Left ventricle myocardium inferior (tissue), 1 donor: ENCODE measurements around the gene TRHDE. TPM values are rescaled to one million over a fixed set of nuclear protein-coding genes. Genes with fewer than 3 reads are reported as not detected.

ENCODE experiments used
- DNase-seq: peaks from one replicate; pipeline ENCODE4 v3.0.0-alpha.2; 2020
- H3K27ac ChIP-seq: fragments of 200-600 bp; replicated peaks from 2 replicates; pipeline ENCODE4 v1.8.0; 2021
- H3K27me3 ChIP-seq: fragments of 200-600 bp; 2 replicates; pipeline ENCODE4 v1.8.0; 2021; ENCODE audit warnings: low read depth
- H3K36me3 ChIP-seq: fragments of 200-600 bp; 2 replicates; pipeline ENCODE4 v1.8.0; 2021
- H3K4me1 ChIP-seq: fragments of 200-600 bp; 2 replicates; pipeline ENCODE4 v1.8.0; 2021
- H3K4me3 ChIP-seq: fragments of 200-600 bp; 2 replicates; pipeline ENCODE4 v1.8.0; 2021; ENCODE audit warnings: mild to moderate bottlenecking, moderate library complexity
- H3K9me3 ChIP-seq: fragments of 200-600 bp; replicated peaks from 2 replicates; pipeline ENCODE4 v1.8.0; 2021
- intact Hi-C: fragments of 100-400 bp; cut with micrococcal nuclease; formaldehyde crosslinking; loops from one replicate; pipeline ENCODE4 v1.11.0; 2022
- long read RNA-seq: library from polyadenylated mRNA; unstranded; transcript quantifications from one replicate; pipeline ENCODE4 v2.0.0, GENCODE V29; 2021
- total RNA-seq: library from RNA; stranded (reverse); fragmentation: NEBNext Ultra II Directional; extraction: Animal tissue kit (Norgen Biotek cat#: 25700); gene quantifications from one replicate; pipeline ENCODE4 v1.2.1, GENCODE V29; 2021
- TF ChIP-seq, protein P1 (sequence below): fragments of 200-600 bp; IDR thresholded peaks from 2 replicates; pipeline ENCODE4 v1.8.0; 2021; ENCODE audit warnings: antibody characterized with exemption, mild to moderate bottlenecking, borderline replicate concordance
- donor health status: DM: no; HTN: yes; CAD: no; lungs with severe emphysema.

The TRHDE gene, protein sequence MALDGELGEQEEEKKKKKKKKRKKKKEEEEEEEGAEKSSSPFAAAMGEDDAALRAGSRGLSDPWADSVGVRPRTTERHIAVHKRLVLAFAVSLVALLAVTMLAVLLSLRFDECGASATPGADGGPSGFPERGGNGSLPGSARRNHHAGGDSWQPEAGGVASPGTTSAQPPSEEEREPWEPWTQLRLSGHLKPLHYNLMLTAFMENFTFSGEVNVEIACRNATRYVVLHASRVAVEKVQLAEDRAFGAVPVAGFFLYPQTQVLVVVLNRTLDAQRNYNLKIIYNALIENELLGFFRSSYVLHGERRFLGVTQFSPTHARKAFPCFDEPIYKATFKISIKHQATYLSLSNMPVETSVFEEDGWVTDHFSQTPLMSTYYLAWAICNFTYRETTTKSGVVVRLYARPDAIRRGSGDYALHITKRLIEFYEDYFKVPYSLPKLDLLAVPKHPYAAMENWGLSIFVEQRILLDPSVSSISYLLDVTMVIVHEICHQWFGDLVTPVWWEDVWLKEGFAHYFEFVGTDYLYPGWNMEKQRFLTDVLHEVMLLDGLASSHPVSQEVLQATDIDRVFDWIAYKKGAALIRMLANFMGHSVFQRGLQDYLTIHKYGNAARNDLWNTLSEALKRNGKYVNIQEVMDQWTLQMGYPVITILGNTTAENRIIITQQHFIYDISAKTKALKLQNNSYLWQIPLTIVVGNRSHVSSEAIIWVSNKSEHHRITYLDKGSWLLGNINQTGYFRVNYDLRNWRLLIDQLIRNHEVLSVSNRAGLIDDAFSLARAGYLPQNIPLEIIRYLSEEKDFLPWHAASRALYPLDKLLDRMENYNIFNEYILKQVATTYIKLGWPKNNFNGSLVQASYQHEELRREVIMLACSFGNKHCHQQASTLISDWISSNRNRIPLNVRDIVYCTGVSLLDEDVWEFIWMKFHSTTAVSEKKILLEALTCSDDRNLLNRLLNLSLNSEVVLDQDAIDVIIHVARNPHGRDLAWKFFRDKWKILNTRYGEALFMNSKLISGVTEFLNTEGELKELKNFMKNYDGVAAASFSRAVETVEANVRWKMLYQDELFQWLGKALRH
- total RNA-seq = 0.96 TPM
- long read RNA-seq = 0 reads

DNA sequence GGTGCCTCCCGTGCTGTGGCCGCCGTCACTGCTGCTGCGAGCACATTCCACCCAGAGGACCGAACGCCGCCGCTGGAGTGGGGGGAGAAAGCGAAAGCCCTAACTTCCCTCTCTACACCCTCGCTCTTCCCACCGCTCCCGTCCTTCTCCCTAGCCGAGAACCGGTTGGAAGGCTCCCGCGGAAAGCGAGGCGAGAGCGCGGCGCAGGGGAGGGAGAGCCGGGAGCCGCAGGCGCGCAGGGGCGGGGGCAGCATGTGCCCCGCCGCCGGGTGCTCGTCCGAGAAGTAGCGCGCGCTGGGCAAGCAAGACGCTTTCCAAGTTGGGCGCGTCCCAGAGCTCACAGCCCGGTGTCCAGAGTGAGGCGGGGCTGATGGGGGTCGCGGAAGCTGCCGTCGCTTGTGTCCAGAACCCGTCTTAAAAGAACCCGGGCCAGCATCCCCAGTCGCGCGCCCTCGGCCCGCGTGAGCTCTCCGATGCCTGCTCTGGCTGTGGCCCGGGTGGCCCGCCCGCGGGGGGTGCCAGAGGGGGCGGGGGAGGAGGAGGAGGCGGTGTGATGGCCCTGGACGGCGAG is at the start of gene TRHDE:
TRHDE (plus strand) TSS at position 280 of the 571 bp plus-strand sequence; CDS start at position 554, 274 bp downstream.
- peaks cover 27% of the 10 kb centered on the region for H3K4me1 ChIP-seq
- no peak for DNase-seq
- TF ChIP-seq, protein P1, sequence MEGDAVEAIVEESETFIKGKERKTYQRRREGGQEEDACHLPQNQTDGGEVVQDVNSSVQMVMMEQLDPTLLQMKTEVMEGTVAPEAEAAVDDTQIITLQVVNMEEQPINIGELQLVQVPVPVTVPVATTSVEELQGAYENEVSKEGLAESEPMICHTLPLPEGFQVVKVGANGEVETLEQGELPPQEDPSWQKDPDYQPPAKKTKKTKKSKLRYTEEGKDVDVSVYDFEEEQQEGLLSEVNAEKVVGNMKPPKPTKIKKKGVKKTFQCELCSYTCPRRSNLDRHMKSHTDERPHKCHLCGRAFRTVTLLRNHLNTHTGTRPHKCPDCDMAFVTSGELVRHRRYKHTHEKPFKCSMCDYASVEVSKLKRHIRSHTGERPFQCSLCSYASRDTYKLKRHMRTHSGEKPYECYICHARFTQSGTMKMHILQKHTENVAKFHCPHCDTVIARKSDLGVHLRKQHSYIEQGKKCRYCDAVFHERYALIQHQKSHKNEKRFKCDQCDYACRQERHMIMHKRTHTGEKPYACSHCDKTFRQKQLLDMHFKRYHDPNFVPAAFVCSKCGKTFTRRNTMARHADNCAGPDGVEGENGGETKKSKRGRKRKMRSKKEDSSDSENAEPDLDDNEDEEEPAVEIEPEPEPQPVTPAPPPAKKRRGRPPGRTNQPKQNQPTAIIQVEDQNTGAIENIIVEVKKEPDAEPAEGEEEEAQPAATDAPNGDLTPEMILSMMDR = no peak
- no peaks in the 10 kb centered on the region for H3K9me3 ChIP-seq
- intact Hi-C loops = no loop called here
- H3K4me3 ChIP-seq = peak within 1 kb of the TSS; percentile 66
- no peaks in the 10 kb centered on the region for H3K36me3 ChIP-seq
- peaks cover 99% of the 10 kb centered on the region for H3K27me3 ChIP-seq
- H3K27ac ChIP-seq = peak within 1 kb of the TSS; percentile 5

DNA sequence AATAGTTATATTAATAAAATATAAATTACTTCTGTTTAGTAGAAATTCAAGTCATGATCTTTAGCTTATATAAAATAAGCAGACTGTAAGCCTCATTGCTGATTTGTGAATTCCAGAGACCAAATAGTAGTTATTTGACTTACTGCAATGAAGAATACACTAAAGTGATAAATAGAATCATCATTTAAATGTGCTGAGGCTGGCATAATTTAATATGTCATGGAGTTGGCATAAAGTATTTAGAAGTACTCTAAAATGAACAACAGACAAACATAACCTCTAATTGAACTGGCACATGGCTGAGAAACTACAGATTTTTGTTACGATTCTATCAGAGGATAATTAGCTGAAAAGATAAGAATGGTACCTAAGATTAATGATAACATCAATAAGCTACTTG is 45.7 kb upstream of the TRHDE start:
- no peak for DNase-seq
- Histone ChIP-seq H3K27ac (no peak overlapping the region), H3K36me3 (no peaks in the 10 kb centered on the region), H3K4me1 (no peaks in the 10 kb centered on the region), H3K9me3 (peaks cover 3% of the 10 kb centered on the region), H3K27me3 (no peaks in the 10 kb centered on the region), H3K4me3 (no peak overlapping the region)
- TF ChIP-seq, protein P1 = no peak
- intact Hi-C loops = no loop called here

DNA sequence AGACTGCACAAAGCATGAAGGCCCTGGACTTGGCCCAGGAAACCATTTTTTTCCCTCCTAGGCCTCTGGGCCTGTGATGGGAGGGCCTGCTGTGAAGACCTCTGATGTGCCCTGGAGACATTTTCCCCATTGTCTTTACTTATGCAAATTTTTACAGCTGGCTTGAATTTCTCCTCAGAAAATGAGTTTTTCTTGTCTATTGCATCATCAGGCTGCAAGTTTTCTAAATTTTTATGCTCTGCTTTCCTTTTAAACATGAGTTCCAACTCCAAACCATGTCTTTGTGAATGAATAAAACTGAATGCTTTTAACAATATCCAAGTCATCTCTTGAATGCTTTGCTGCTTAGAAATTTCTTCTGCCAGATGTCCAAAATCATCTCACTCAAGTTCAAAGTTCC is 43.7 kb upstream of the TRHDE start:
- intact Hi-C loops = no loop called here
- DNase-seq = no peak
- no peak overlapping the region for H3K4me3 ChIP-seq
- H3K27me3 ChIP-seq = no peaks in the 10 kb centered on the region
- TF ChIP-seq, protein P1 = no peak
- H3K27ac ChIP-seq = no peak overlapping the region
- no peaks in the 10 kb centered on the region for H3K4me1 ChIP-seq
- H3K9me3 ChIP-seq = peaks cover 3% of the 10 kb centered on the region
- H3K36me3 ChIP-seq = no peaks in the 10 kb centered on the region

DNA sequence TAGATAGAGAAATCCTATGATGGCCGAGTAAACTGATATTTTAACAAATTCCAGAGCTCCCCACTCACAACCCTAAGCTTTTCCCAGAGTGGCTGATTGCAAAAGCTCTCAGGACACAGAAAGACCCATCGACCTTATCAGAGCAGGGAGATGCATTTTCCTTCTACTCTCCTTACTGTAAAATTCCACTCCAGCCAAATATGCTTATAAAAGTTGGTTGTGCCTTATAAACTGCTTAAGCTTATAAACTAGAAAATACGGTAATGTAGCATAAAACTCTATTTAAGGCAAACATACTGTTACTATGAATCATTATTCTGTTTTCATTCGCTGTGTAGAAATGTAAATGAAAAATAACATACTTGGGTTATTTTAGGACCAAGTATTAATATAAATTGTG is 41.6 kb upstream of the TRHDE start:
- intact Hi-C loops = no loop called here
- Histone ChIP-seq H3K27ac (no peak overlapping the region), H3K27me3 (no peaks in the 10 kb centered on the region), H3K36me3 (no peaks in the 10 kb centered on the region), H3K9me3 (peaks cover 3% of the 10 kb centered on the region), H3K4me1 (no peaks in the 10 kb centered on the region), H3K4me3 (no peak overlapping the region)
- no peak for DNase-seq
- TF ChIP-seq, protein P1 = no peak

DNA sequence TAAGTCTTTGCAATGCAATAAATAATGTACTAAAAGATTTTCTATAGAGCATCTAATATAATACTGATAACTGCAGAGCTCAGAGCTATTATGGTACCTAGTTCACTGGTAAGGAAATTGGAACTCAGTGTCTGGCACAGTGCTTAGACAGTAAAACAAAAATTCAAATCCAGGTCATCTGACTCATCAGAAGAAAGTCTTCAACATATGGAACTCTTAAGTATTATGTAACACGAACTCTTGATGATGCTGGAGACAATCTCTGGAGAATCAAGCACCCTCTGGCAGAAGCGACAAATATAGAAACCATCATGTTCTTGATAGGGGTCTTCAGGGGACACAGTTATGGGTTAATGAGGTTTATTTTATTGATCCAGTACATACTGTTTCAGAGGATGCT is 37.3 kb upstream of the TRHDE start:
- TF ChIP-seq, protein P1 = no peak
- Histone ChIP-seq H3K27me3 (no peaks in the 10 kb centered on the region), H3K4me3 (no peak overlapping the region), H3K27ac (no peak overlapping the region), H3K9me3 (no peaks in the 10 kb centered on the region), H3K36me3 (no peaks in the 10 kb centered on the region), H3K4me1 (no peaks in the 10 kb centered on the region)
- no peak for DNase-seq
- intact Hi-C loops = no loop called here
